Measurements from ENCODE around the gene SBF1.

Gene SBF1

DNA sequence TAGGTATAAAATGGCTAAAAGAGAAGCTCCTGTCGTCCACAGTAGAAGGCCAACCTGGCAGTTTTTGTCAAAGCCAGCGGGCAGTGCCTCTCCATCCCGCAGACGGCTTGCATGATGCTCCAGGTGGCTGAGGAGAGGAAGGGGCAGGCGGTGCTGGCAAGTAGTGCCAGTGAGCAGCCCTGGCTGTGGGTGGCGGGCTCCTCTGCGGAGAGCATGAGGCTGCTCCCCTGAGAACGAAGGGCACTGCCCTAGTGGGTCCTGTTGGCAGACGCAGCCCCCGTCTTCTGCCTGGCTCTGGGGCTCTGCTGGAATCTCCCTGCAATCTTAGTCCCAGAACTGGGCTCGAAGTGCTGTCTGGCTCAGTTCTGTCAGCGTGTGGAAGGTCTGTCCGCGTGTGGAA is 50.9 kb downstream of the SBF1 start:
- H3K4me3 ChIP-seq (ENCODE audit: low read depth, low read length), result no peak overlapping the region
- no peak for TF ChIP-seq CTCF (IDR thresholded peaks at IDR 0.05; ENCODE audit: low read depth, low read length)

- no peak overlapping the region for H3K4me3 ChIP-seq (ENCODE audit: low read depth, low read length)
- TF ChIP-seq CTCF (IDR thresholded peaks at IDR 0.05; ENCODE audit: low read depth, low read length), result no peak
Measured at GRCh38 chr22:50422961-50423815, 51.6 kb downstream of the SBF1 start.

DNA sequence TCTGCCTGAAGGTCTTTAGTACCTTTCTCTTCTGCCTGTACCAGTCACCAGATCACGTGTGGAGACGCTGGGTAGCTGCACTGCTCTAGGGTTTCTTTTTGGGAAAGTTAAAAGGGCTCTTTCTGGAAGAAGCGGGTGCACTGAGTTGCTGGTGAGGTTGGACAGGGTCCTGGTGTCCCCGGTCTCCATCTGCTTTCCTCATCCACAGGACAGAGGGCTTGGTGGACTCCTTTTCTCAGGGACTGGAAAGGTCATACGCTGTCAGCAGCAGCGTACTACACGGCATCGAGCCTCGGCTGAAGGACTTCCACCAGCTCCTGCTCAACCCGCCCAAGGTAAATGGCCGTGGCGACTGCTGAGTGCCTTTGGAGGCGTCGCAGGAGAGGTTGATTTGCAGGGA is 52.8 kb downstream of the SBF1 start:
- TF ChIP-seq CTCF (IDR thresholded peaks at IDR 0.05; ENCODE audit: low read depth, low read length), result no peak
- no peak overlapping the region for H3K4me3 ChIP-seq (ENCODE audit: low read depth, low read length)

- no peak overlapping the region for H3K4me3 ChIP-seq (ENCODE audit: low read depth, low read length)
- no peak for TF ChIP-seq CTCF (IDR thresholded peaks at IDR 0.05; ENCODE audit: low read depth, low read length)
Measured at GRCh38 chr22:50420581-50420980, 54.3 kb downstream of the SBF1 start.

DNA sequence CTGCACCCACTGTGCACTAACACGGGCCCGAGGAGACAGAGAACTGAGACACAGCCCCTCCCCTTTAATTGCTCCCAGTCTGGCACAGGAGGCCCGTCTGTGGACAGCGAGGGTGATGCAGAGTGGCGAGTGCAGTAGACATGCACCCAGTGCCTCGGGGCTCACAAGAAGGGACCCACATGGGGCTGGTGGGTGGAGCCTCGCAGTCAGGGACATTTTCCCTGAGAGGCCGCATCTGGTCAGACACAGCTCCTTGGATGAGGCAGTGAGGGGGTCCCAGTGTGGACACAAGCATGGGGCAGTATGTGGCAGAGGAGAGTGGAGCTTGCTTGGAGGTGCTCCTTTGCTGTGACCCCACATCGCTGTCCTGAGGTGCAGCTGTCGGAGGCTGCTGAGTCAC is 54.8 kb downstream of the SBF1 start:
- H3K4me3 ChIP-seq (ENCODE audit: low read depth, low read length), result no peak overlapping the region
- no peak for TF ChIP-seq CTCF (IDR thresholded peaks at IDR 0.05; ENCODE audit: low read depth, low read length)

GRCh38 chr22:50419116-50419515 is 55.7 kb downstream of the SBF1 start:
- no peak for TF ChIP-seq CTCF (IDR thresholded peaks at IDR 0.05; ENCODE audit: low read depth, low read length)
- no peak overlapping the region for H3K4me3 ChIP-seq (ENCODE audit: low read depth, low read length)

- no peak overlapping the region for H3K4me3 ChIP-seq (ENCODE audit: low read depth, low read length)
- TF ChIP-seq CTCF (IDR thresholded peaks at IDR 0.05; ENCODE audit: low read depth, low read length), result no peak
Measured at GRCh38 chr22:50418624-50419023, 56.2 kb downstream of the SBF1 start.

Data from WI38 (cell line).